GM12878 (cell line): ENCODE results near the gene FOXK2. TPM values are rescaled to one million over a fixed set of nuclear protein-coding genes. Genes with fewer than 3 reads are reported as not detected.

Experiments
- BHLHE40 ChIP-seq, 2 experiments: fragments of 450-650 bp in 1 of 2; IDR thresholded peaks; 2 replicates each; pipeline ENCODE4 v1.6.1; 2011 to 2017; ENCODE audit warnings: low read depth in 2 of 2, borderline replicate concordance in 1 of 2, improper control_type of control experiment in 1 of 2, low read length in 1 of 2, mild to moderate bottlenecking in 1 of 2
- CEBPB ChIP-seq, 2 experiments: fragments of 150-350 bp in 1 of 2; IDR thresholded peaks; 2 replicates each; pipeline ENCODE4 v1.6.1; 2012 to 2014; ENCODE audit warnings: low read depth in 2 of 2, low read length in 2 of 2, borderline replicate concordance in 1 of 2, inconsistent platforms in 1 of 2
- EP300 ChIP-seq, 2 experiments: fragments of 150-350 bp in 1 of 2; IDR thresholded peaks; 2 replicates each; pipeline ENCODE4 v1.6.1; 2011 to 2012; ENCODE audit warnings: low read depth in 2 of 2, low read length in 2 of 2, borderline replicate concordance in 1 of 2, improper control_type of control experiment in 1 of 2, inconsistent platforms in 1 of 2; ENCODE audit not compliant: control insufficient read depth in 1 of 2
- EZH2 ChIP-seq: IDR thresholded peaks from 2 replicates; pipeline ENCODE4 v1.6.1; 2012; ENCODE audit warnings: low read depth, mild to moderate bottlenecking, control low read depth, inconsistent platforms, low read length, borderline replicate concordance; ENCODE audit not compliant: control insufficient read depth
- FOS ChIP-seq: IDR thresholded peaks from 3 replicates; pipeline ENCODE4 v1.6.1; 2011; ENCODE audit warnings: borderline replicate concordance; ENCODE audit not compliant: insufficient read length; ENCODE audit errors: extremely low read depth
- MXI1 ChIP-seq: fragments of 150-350 bp; IDR thresholded peaks from 2 replicates; pipeline ENCODE4 v1.6.1; 2011; ENCODE audit warnings: low read depth, mild to moderate bottlenecking, inconsistent platforms, low read length, improper control_type of control experiment
- RBBP5 ChIP-seq: fragments of 200-600 bp; sonication (generic); conservative IDR thresholded peaks from 2 replicates; pipeline ENCODE4 v1.6.1; 2016
- SIN3A ChIP-seq: IDR thresholded peaks from 2 replicates; pipeline ENCODE4 v1.6.1; 2012; ENCODE audit warnings: low read depth, low read length, improper control_type of control experiment
- SMC3 ChIP-seq: IDR thresholded peaks from 2 replicates; pipeline ENCODE4 v1.6.1; 2011; ENCODE audit warnings: low read length, improper control_type of control experiment, borderline replicate concordance
- SP1 ChIP-seq: IDR thresholded peaks from one replicate; pipeline ENCODE4 v1.6.1; 2011; ENCODE audit warnings: low read depth, low read length
- TBL1XR1 ChIP-seq: IDR thresholded peaks from 2 replicates; pipeline ENCODE4 v1.6.1; 2012; ENCODE audit warnings: low read depth, low read length, improper control_type of control experiment
- TCF7 ChIP-seq: IDR thresholded peaks from 2 replicates; pipeline ENCODE4 v1.6.1; 2014; ENCODE audit warnings: antibody characterized with exemption, borderline replicate concordance
- YBX1 ChIP-seq: fragments of 450-650 bp; IDR thresholded peaks from 2 replicates; pipeline ENCODE4 v1.6.1; 2016; ENCODE audit warnings: antibody characterized with exemption
- ZNF207 ChIP-seq: fragments of 450-650 bp; IDR thresholded peaks from 2 replicates; pipeline ENCODE4 v1.6.1; 2014; ENCODE audit warnings: antibody characterized with exemption, mild to moderate bottlenecking, borderline replicate concordance
- ZNF217 ChIP-seq: fragments of 450-650 bp; IDR thresholded peaks from 2 replicates; pipeline ENCODE4 v1.6.1; 2017; ENCODE audit warnings: antibody characterized with exemption, mild to moderate bottlenecking
- polyA plus RNA-seq, 11 experiments: library from polyadenylated mRNA; depleted of rRNA in 4 of 11; unstranded in 6 of 11; stranded (reverse) in 5 of 11; fragments of >200 nt; fragmentation: Nextera tagmentation in 4 of 11; fragmentation: Illumina TruSeq in 1 of 11; extraction: Ambion mirVana in 4 of 11; extraction: Trizol in 1 of 11; gene quantifications; 1 replicate in 1 of 11; 2 replicates in 10 of 11; pipeline versions ENCODE4 v1.2.1 to v1.2.3, GENCODE V29; 2011 to 2016; ENCODE audit warnings: inconsistent platforms in 2 of 11, missing spikeins in 2 of 11, low read depth in 1 of 11
- total RNA-seq, 4 experiments: library from RNA; depleted of rRNA in 3 of 4; stranded (reverse); fragments of >200 nt in 3 of 4; fragmentation: Illumina TruSeq in 1 of 4; extraction: Trizol in 1 of 4; gene quantifications; 2 replicates each; pipeline versions ENCODE4 v1.2.1 to v1.2.3, GENCODE V29; 2013 to 2021
- TF ChIP-seq, protein P1 (sequence below): IDR thresholded peaks from 2 replicates; pipeline ENCODE4 v1.6.1; 2012; ENCODE audit warnings: low read depth, low read length, improper control_type of control experiment
- TF ChIP-seq, protein P2 (sequence below): fragments of 450-650 bp; IDR thresholded peaks from 2 replicates; pipeline ENCODE4 v1.6.1; 2018; ENCODE audit warnings: borderline replicate concordance, mild to moderate bottlenecking; ENCODE audit not compliant: partially characterized antibody
- TF ChIP-seq, protein P3 (sequence below): fragments of 450-650 bp; IDR thresholded peaks from 2 replicates; pipeline ENCODE4 v1.6.1; 2017; ENCODE audit warnings: mild to moderate bottlenecking
- TF ChIP-seq, protein P4 (sequence below): fragments of 450-650 bp; IDR thresholded peaks from 2 replicates; pipeline ENCODE4 v1.6.1; 2016; ENCODE audit warnings: mild to moderate bottlenecking
- TF ChIP-seq, protein P5 (sequence below), 3 experiments: IDR thresholded peaks in 2 of 3; conservative IDR thresholded peaks in 1 of 3; 2 replicates each; pipeline ENCODE4 v1.5.1; 2011; ENCODE audit warnings: low read depth in 3 of 3, low read length in 3 of 3, mild to moderate bottlenecking in 3 of 3, control low read depth in 2 of 3, moderate library complexity in 2 of 3, inconsistent platforms in 1 of 3, mixed read lengths in 1 of 3; ENCODE audit not compliant: control insufficient read depth in 2 of 3, insufficient read depth in 1 of 3; ENCODE audit errors: extremely low read depth in 1 of 3

Gene FOXK2
- total and polyA plus RNA-seq, 10 of the 15 experiments (the other 5 are each of a cell fraction or from before 2014, with no cell fraction given) = 2.4 to 56.8 (median 34.4) TPM

DNA sequence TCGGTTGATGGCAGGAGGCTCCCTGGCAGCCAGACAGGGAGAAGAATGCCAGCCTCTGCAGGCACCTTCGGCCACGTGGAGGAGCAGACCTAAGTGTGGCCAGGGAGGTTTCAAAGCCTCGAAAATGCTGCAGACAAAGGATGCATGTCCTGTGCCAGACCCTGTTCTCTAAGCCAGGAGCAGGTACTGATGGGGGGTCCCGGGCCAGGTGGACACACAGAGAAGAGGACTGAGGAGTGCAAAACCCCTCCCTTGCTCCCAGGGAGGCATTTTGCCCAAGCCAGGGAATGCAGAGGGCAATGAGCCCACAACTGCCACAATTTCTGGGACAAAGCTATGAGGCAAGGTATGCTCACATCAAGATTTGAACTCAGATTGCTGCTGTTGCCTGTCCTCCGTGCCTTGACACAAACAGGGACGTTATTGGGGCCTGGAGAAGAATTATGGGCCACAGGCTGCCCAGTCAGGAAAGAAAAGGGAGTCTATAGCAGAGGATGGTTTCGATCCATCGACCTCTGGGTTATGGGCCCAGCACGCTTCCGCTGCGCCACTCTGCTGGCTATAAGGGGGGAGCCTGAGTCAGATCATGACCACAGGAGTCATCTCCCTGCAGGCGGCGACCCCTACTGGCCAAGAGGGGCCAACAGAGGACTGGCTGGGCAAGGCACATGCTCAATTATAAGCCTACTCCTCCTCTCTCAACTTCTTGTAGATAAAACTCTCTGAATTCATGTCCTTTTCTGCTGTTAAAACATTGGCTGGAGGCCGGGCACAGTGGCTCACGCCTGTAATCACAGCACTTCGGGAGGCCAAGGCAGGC lies 25.1 kb upstream of the FOXK2 start (continued):
- peak; percentile 82; the same call in 1 of the 2 replicates for TF ChIP-seq ZNF207
- no peak for TF ChIP-seq RBBP5
- TF ChIP-seq, protein P1, sequence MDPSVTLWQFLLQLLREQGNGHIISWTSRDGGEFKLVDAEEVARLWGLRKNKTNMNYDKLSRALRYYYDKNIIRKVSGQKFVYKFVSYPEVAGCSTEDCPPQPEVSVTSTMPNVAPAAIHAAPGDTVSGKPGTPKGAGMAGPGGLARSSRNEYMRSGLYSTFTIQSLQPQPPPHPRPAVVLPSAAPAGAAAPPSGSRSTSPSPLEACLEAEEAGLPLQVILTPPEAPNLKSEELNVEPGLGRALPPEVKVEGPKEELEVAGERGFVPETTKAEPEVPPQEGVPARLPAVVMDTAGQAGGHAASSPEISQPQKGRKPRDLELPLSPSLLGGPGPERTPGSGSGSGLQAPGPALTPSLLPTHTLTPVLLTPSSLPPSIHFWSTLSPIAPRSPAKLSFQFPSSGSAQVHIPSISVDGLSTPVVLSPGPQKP = 0 out of 2 replicates have a peak, but pooled peaks have one; percentile 14
- TF ChIP-seq CEBPB (IDR thresholded peaks at IDR 0.05; ENCODE audit: borderline replicate concordance in 1 of 2, low read depth in 2 of 2, low read length in 2 of 2) = no peak
- TF ChIP-seq YBX1 = no peak
- TF ChIP-seq, protein P2, sequence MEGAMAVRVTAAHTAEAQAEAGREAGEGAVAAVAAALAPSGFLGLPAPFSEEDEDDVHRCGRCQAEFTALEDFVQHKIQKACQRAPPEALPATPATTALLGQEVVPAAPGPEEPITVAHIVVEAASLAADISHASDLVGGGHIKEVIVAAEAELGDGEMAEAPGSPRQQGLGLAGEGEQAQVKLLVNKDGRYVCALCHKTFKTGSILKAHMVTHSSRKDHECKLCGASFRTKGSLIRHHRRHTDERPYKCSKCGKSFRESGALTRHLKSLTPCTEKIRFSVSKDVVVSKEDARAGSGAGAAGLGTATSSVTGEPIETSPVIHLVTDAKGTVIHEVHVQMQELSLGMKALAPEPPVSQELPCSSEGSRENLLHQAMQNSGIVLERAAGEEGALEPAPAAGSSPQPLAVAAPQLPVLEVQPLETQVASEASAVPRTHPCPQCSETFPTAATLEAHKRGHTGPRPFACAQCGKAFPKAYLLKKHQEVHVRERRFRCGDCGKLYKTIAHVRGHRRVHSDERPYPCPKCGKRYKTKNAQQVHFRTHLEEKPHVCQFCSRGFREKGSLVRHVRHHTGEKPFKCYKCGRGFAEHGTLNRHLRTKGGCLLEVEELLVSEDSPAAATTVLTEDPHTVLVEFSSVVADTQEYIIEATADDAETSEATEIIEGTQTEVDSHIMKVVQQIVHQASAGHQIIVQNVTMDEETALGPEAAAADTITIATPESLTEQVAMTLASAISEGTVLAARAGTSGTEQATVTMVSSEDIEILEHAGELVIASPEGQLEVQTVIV = no peak
- no peak for TF ChIP-seq MXI1
- TF ChIP-seq, protein P3, sequence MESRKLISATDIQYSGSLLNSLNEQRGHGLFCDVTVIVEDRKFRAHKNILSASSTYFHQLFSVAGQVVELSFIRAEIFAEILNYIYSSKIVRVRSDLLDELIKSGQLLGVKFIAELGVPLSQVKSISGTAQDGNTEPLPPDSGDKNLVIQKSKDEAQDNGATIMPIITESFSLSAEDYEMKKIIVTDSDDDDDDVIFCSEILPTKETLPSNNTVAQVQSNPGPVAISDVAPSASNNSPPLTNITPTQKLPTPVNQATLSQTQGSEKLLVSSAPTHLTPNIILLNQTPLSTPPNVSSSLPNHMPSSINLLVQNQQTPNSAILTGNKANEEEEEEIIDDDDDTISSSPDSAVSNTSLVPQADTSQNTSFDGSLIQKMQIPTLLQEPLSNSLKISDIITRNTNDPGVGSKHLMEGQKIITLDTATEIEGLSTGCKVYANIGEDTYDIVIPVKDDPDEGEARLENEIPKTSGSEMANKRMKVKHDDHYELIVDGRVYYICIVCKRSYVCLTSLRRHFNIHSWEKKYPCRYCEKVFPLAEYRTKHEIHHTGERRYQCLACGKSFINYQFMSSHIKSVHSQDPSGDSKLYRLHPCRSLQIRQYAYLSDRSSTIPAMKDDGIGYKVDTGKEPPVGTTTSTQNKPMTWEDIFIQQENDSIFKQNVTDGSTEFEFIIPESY = no peak
- TF ChIP-seq EP300 (IDR thresholded peaks at IDR 0.05; ENCODE audit: borderline replicate concordance in 1 of 2, control insufficient read depth in 1 of 2, low read depth in 2 of 2, low read length in 2 of 2) = peak in 1 of 2 experiments; percentile 47; a peak in 1 of 4 replicates
- peak; percentile 39 for TF ChIP-seq SP1
- TF ChIP-seq FOS = no peak
- TF ChIP-seq SIN3A = no peak
- TF ChIP-seq SMC3 = no peak
- TF ChIP-seq, protein P4, sequence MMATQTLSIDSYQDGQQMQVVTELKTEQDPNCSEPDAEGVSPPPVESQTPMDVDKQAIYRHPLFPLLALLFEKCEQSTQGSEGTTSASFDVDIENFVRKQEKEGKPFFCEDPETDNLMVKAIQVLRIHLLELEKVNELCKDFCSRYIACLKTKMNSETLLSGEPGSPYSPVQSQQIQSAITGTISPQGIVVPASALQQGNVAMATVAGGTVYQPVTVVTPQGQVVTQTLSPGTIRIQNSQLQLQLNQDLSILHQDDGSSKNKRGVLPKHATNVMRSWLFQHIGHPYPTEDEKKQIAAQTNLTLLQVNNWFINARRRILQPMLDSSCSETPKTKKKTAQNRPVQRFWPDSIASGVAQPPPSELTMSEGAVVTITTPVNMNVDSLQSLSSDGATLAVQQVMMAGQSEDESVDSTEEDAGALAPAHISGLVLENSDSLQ = 0 out of 2 replicates have a peak, but pooled peaks have one; percentile 17
- TF ChIP-seq, protein P5, sequence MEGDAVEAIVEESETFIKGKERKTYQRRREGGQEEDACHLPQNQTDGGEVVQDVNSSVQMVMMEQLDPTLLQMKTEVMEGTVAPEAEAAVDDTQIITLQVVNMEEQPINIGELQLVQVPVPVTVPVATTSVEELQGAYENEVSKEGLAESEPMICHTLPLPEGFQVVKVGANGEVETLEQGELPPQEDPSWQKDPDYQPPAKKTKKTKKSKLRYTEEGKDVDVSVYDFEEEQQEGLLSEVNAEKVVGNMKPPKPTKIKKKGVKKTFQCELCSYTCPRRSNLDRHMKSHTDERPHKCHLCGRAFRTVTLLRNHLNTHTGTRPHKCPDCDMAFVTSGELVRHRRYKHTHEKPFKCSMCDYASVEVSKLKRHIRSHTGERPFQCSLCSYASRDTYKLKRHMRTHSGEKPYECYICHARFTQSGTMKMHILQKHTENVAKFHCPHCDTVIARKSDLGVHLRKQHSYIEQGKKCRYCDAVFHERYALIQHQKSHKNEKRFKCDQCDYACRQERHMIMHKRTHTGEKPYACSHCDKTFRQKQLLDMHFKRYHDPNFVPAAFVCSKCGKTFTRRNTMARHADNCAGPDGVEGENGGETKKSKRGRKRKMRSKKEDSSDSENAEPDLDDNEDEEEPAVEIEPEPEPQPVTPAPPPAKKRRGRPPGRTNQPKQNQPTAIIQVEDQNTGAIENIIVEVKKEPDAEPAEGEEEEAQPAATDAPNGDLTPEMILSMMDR (IDR thresholded peaks at IDR 0.05 in 2 of 3, conservative IDR thresholded peaks at IDR 0.05 in 1 of 3; ENCODE audit: control insufficient read depth in 2 of 3, extremely low read depth in 1 of 3, insufficient read depth in 1 of 3, low read depth in 3 of 3, low read length in 3 of 3) = peak; percentile 87 to 97 (median 93)
- peak; percentile 81 for TF ChIP-seq TBL1XR1
- peak; percentile 33 to 83; a peak in 3 of 4 replicates for TF ChIP-seq BHLHE40 (IDR thresholded peaks at IDR 0.05; ENCODE audit: borderline replicate concordance in 1 of 2, low read depth in 2 of 2, low read length in 1 of 2)
- peak; percentile 97 for TF ChIP-seq ZNF217
- TF ChIP-seq TCF7 = no peak
- no peak for TF ChIP-seq EZH2
